Heart left ventricle (tissue), 13 donors: ENCODE data around the gene ITPRID1.

ENCODE experiments used
- CTCF ChIP-seq, 12 donors: fragments of 200-600 bp; sonication (generic) in 4 of 12; IDR thresholded peaks; one replicate each; pipeline versions ENCODE4 v1.5.0 to v1.8.0; 2018 to 2022; ENCODE audit warnings: antibody characterized with exemption in 12 of 12, mild to moderate bottlenecking in 5 of 12
- POLR2A ChIP-seq, 2 donors: fragments of 450-650 bp; IDR thresholded peaks; one replicate each; pipeline ENCODE4 v1.6.1; 2017; ENCODE audit warnings: antibody characterized with exemption in 2 of 2, mild to moderate bottlenecking in 2 of 2, moderate library complexity in 2 of 2
- donor health status: ischemic (EF 13 %, LVEDD 7.1; RV severe dilation, severe dysfunction).
- donor health status: DM: no; HTN: yes; CAD: no.
- donor health status: DM: no; HTN: no; CAD: no.
- donor health status: ischemic (EF 25% LVEDD 6.9; RV normal size, moderate dysfunction).
- donor health status: ischemic (EF 25% LVEDD 5.7; RV mildly dilated, moderate dysfunction).
- donor health status: ischemic (EF 35%, LVEDD 5.7; RV mildly dilated, moderate dysfunction).
- donor health status: nonischemic (EF 11% LVEDD 7.7; RV severe dilation, severe dysfunction).
- donor health status: DM: yes; HTN: yes; CAD: no.
- donor health status: PGD.
- donor health status: ischemic (EF 29% LVEDD 5.4; RV normal size, mild dysfunction).
- donor health status: nonischemic (EF 23%, LVEDD 6.1; RV moderate dilation, normal function).

DNA sequence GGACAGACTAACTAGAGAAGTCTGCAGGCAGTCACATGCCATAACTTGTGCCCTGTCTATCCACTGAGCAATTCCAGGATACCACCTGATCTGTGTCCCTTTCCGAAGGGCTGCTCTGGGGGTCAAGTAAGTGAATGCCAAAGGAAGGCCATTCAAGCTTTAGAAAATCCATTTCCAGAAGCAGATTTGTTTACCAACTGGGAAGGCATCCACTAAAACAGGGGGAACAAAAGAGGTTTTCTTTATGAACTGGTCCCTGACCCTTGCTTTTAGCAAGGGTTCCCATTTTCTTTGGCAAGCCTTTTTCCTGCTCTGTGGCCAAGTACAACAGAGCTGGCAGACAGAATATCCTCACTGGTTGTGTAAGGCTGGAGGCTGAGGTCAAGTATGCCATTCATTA is 36.5 kb downstream of the ITPRID1 start:
- TF ChIP-seq POLR2A (IDR thresholded peaks at IDR 0.05): no peak
- no peak for TF ChIP-seq CTCF (IDR thresholded peaks at IDR 0.05)
